HCT116 (cell line): ENCODE measurements around the gene SLC39A5. TPM values are rescaled to one million over a fixed set of nuclear protein-coding genes. Genes with fewer than 3 reads are reported as not detected.

Experiments used
- ATAC-seq: fragments of 200-7000 bp; cut with Tn5 transposase; 2 replicates; pipeline ENCODE4 v1.9.1; 2020; ENCODE audit warnings: mild to moderate bottlenecking, moderate library complexity
- BruUV-seq: library from RNA; stranded (reverse); fragments of 400-500 nt; replicated peaks from 2 replicates; lab custom pipeline; 2021; lab: Mats Ljungman, UMichigan
- CTCF ChIA-PET: fragments of 300-600 bp; sonication (Branson Sonifier 250); formaldehyde crosslinking; loops from one replicate; lab custom pipeline; 2021; ENCODE audit warnings: antibody characterized with exemption; lab: Charles Lee
- POLR2A ChIA-PET: fragments of 300-600, 350-600 bp; sonication (Branson Sonifier 250); formaldehyde crosslinking; loops from one replicate; lab custom pipeline; 2021; ENCODE audit warnings: antibody characterized with exemption; lab: Charles Lee
- RAD21 ChIA-PET, 2 experiments: fragments of 300-600 bp; sonication (Branson Sonifier 250); formaldehyde crosslinking; loops; one replicate each; lab custom pipeline; 2023; ENCODE audit warnings: low total read pairs in 2 of 2; ENCODE audit not compliant: uncharacterized antibody in 2 of 2, unreplicated experiment in 2 of 2, low non-redundant PET in 1 of 2; lab: Charles Lee
- DNase-seq: peaks from one replicate; pipeline ENCODE4 v3.0.0-alpha.2; 2010; ENCODE audit warnings: low read depth, low spot score
- H2AFZ ChIP-seq: fragments of 200-600 bp; shearing (Covaris generic), sonication (generic); 2 replicates; pipeline ENCODE4 v1.6.1; 2017; ENCODE audit warnings: low read depth, mixed run types, mixed read lengths, antibody characterized with exemption, low read length; ENCODE audit not compliant: poor library complexity, severe bottlenecking
- H3K27ac ChIP-seq: 2 replicates; pipeline ENCODE4 v1.5.1; 2012; ENCODE audit warnings: low read depth, low read length
- H3K27me3 ChIP-seq: fragments of 200-600 bp; sonication (generic); 2 replicates; pipeline ENCODE4 v1.6.1; 2016; ENCODE audit warnings: mixed run types, low read length, mixed read lengths; ENCODE audit not compliant: insufficient read depth
- H3K36me3 ChIP-seq, 2 experiments: fragments of 200-500 bp in 1 of 2; fragments of 200-600 bp in 1 of 2; sonication (Bioruptor generic) in 1 of 2; sonication (generic) in 1 of 2; 2 replicates each; pipeline versions ENCODE4 v1.5.1 to v1.6.1; 2014 to 2016; ENCODE audit warnings: low read length in 2 of 2, inconsistent platforms in 1 of 2, mixed read lengths in 1 of 2, mixed run types in 1 of 2; ENCODE audit not compliant: insufficient read depth in 2 of 2, control insufficient read depth in 1 of 2
- H3K4me1 ChIP-seq, 2 experiments: fragments of 200-600 bp in 1 of 2; sonication (generic) in 1 of 2; 2 replicates each; pipeline versions ENCODE4 v1.5.1 to v1.6.1; 2012 to 2017; ENCODE audit warnings: low read length in 2 of 2, inconsistent platforms in 1 of 2, mild to moderate bottlenecking in 1 of 2, mixed read lengths in 1 of 2, mixed run types in 1 of 2, moderate library complexity in 1 of 2; ENCODE audit not compliant: insufficient read depth in 2 of 2, control insufficient read depth in 1 of 2
- H3K4me2 ChIP-seq: fragments of 200-600 bp; sonication (generic); 2 replicates; pipeline ENCODE4 v1.6.1; 2017; ENCODE audit warnings: mixed run types, low read length, mixed read lengths
- H3K4me3 ChIP-seq, 2 experiments: fragments of 200-600 bp in 1 of 2; sonication (generic) in 1 of 2; replicated peaks in 1 of 2; 2 replicates each; pipeline ENCODE4 v1.5.1; 2011 to 2016; ENCODE audit warnings: low read length in 2 of 2, control low read depth in 1 of 2, low read depth in 1 of 2, mild to moderate bottlenecking in 1 of 2, mixed read lengths in 1 of 2, mixed run types in 1 of 2
- H3K79me2 ChIP-seq: fragments of 200-600 bp; sonication (generic); 2 replicates; pipeline ENCODE4 v1.6.1; 2017; ENCODE audit warnings: mild to moderate bottlenecking, mixed run types, low read length, moderate library complexity, mixed read lengths; ENCODE audit not compliant: insufficient read depth
- H3K9ac ChIP-seq: fragments of 200-600 bp; sonication (generic); 2 replicates; pipeline ENCODE4 v1.6.1; 2016; ENCODE audit warnings: low read length, mixed read lengths
- H3K9me2 ChIP-seq: fragments of 200-600 bp; sonication (generic), shearing (Covaris generic); 2 replicates; pipeline ENCODE4 v1.6.1; 2017; ENCODE audit warnings: mixed run types, mild to moderate bottlenecking, moderate library complexity; ENCODE audit not compliant: insufficient read depth
- H3K9me3 ChIP-seq, 2 experiments: fragments of 200-500 bp in 1 of 2; fragments of 200-600 bp in 1 of 2; sonication (Bioruptor generic) in 1 of 2; sonication (generic) in 1 of 2; 2 replicates each; pipeline ENCODE4 v1.6.1; 2014 to 2017; ENCODE audit warnings: low read length in 2 of 2, mixed read lengths in 2 of 2, inconsistent platforms in 1 of 2, low read depth in 1 of 2, mild to moderate bottlenecking in 1 of 2, mixed run types in 1 of 2, moderate library complexity in 1 of 2; ENCODE audit not compliant: control insufficient read depth in 1 of 2, insufficient read depth in 1 of 2
- H4K20me1 ChIP-seq: fragments of 200-600 bp; sonication (generic), shearing (Covaris generic); 2 replicates; pipeline ENCODE4 v1.6.1; 2017; ENCODE audit warnings: mixed run types, mild to moderate bottlenecking, moderate library complexity; ENCODE audit not compliant: insufficient read depth
- ATF3 ChIP-seq: IDR thresholded peaks from 2 replicates; pipeline ENCODE4 v1.6.1; 2012
- CBX3 ChIP-seq: IDR thresholded peaks from 2 replicates; pipeline ENCODE4 v1.6.1; 2012; ENCODE audit warnings: low read depth
- CEBPB ChIP-seq: IDR thresholded peaks from 2 replicates; pipeline ENCODE4 v1.6.1; 2012; ENCODE audit warnings: low read depth
- CTCF ChIP-seq, 3 experiments: fragments of 200-600 bp in 1 of 3; sonication (generic) in 1 of 3; IDR thresholded peaks in 2 of 3; conservative IDR thresholded peaks in 1 of 3; 2 replicates each; pipeline ENCODE4 v1.5.1; 2012 to 2017; ENCODE audit warnings: low read depth in 2 of 3, low read length in 2 of 3, antibody characterized with exemption in 1 of 3, borderline replicate concordance in 1 of 3, control low read depth in 1 of 3, mild to moderate bottlenecking in 1 of 3, mixed read lengths in 1 of 3, mixed run types in 1 of 3, moderate library complexity in 1 of 3; ENCODE audit not compliant: insufficient read depth in 1 of 3
- EGR1 ChIP-seq: IDR thresholded peaks from 2 replicates; pipeline ENCODE4 v1.6.1; 2012; ENCODE audit warnings: low read depth
- EZH2 ChIP-seq: fragments of 200-600 bp; sonication (generic); IDR thresholded peaks from 2 replicates; pipeline ENCODE4 v1.6.1; 2017; ENCODE audit warnings: antibody characterized with exemption, mixed run types
- JUND ChIP-seq: IDR thresholded peaks from 2 replicates; pipeline ENCODE4 v1.6.1; 2012
- POLR2A ChIP-seq: IDR thresholded peaks from 2 replicates; pipeline ENCODE4 v1.7.0; 2011; ENCODE audit warnings: borderline replicate concordance; ENCODE audit not compliant: insufficient read depth, insufficient read length; ENCODE audit errors: extremely low read depth
- RAD21 ChIP-seq: IDR thresholded peaks from 2 replicates; pipeline ENCODE4 v1.6.1; 2012; ENCODE audit warnings: low read depth, mild to moderate bottlenecking
- SRF ChIP-seq: IDR thresholded peaks from 2 replicates; pipeline ENCODE4 v1.6.1; 2012; ENCODE audit warnings: low read depth
- YY1 ChIP-seq: IDR thresholded peaks from 2 replicates; pipeline ENCODE4 v1.6.1; 2011; ENCODE audit warnings: low read length, low read depth, moderate library complexity, mild to moderate bottlenecking; ENCODE audit not compliant: insufficient replicate concordance; ENCODE audit errors: extremely low read depth
- ZFX ChIP-seq: fragments of 450-650 bp; IDR thresholded peaks from 2 replicates; pipeline ENCODE4 v1.6.1; 2017
- intact Hi-C: fragments of 100-400 bp; cut with micrococcal nuclease; formaldehyde crosslinking; loops from 2 replicates; pipeline ENCODE4 v1.10.0; 2022
- total RNA-seq: library from RNA; stranded (reverse); gene quantifications from one replicate; pipeline ENCODE4 v1.2.1, GENCODE V29; 2021; ENCODE audit not compliant: unreplicated experiment
- TF ChIP-seq, protein P1 (sequence below): IDR thresholded peaks from 2 replicates; pipeline ENCODE4 v1.6.1; 2011; ENCODE audit warnings: mild to moderate bottlenecking, low read length, moderate library complexity; ENCODE audit not compliant: insufficient replicate concordance; ENCODE audit errors: extremely low read depth

Gene SLC39A5
- total RNA-seq, 1 experiment from 2014 or later = 0.66 TPM

DNA sequence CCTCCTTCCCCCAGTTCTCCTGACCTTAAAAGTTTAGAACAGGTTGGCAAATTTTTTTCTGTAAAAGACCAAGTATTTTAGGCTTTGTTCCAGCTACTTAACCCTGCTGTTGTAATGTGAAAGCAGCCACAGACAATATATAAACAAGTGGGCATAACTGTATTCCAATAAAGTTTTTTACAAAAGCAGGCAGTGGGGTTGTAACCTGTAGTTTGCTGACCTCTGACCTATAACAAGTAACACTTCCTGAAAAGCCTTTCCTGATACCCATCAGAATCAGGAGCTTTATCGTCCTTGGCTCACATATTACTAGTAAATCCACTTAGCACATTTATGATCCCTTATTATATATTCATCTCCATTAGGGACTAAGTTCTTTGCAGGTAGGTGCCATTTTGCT lies 27.5 kb upstream of the SLC39A5 start:
- Histone ChIP-seq H2AFZ (no peak overlapping the region), H3K9ac (no peak overlapping the region), H3K9me2 (no peaks in the 10 kb centered on the region), H3K4me2 (no peak overlapping the region), H3K27ac (no peak overlapping the region), H4K20me1 (no peaks in the 10 kb centered on the region), H3K79me2 (no peaks in the 10 kb centered on the region)
- ATAC-seq = no peak
- CTCF ChIA-PET = no interaction called here
- TF ChIP-seq EZH2 (no peak), CTCF (IDR thresholded peaks at IDR 0.05 in 2 of 3, conservative IDR thresholded peaks at IDR 0.05 in 1 of 3; ENCODE audit: borderline replicate concordance in 1 of 3, insufficient read depth in 1 of 3, low read depth in 2 of 3, low read length in 2 of 3) (no peak), SRF (no peak), YY1 (no peak), JUND (no peak), RAD21 (no peak), ZFX (no peak), EGR1 (no peak), POLR2A (no peak)
- TF ChIP-seq, all 23 proteins: peak for 0
- intact Hi-C loops = no loop called here
- RAD21 ChIA-PET = no interaction called here
- Histone ChIP-seq H3K9me3 (no peaks in the 10 kb centered on the region), H3K36me3 (peaks cover 6 to 7% of the 10 kb centered on the region in 2 experiments; a peak in 3 of 4 replicates), H3K27me3 (no peaks in the 10 kb centered on the region), H3K4me3 (no peak overlapping the region), H3K4me1 (no peaks in the 10 kb centered on the region)
- BruUV-seq = no TSS peak
- DNase-seq = no peak
- POLR2A ChIA-PET = interaction anchor here (1.8 kb wide), 1 partner anchor 12 kb away, joined by 4 read pairs; no protein-coding TSS in a partner anchor

DNA sequence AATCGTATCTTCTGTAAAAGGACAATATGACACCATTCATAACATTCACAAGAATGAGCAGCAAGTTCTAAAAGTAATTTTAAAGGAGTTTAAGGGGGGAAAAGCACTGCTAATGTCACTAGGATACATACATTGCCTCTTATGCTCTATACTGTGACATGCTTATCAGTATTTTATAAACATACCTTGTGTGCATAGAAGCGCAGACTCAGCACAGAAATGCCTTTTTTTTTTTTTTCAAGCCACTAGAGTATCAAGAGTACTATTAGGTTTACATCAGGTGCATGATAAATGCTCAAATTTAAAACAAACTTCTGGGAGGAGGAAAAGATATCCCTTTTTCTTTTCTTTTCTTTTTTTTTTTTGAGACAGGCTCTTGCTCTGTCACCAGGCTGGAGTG lies 27.0 kb upstream of the SLC39A5 start:
- RAD21 ChIA-PET = no interaction called here
- H3K9me2 ChIP-seq = no peaks in the 10 kb centered on the region
- no peak overlapping the region for H3K4me3 ChIP-seq
- POLR2A ChIA-PET = no interaction called here
- DNase-seq = no peak
- H3K9me3 ChIP-seq = no peaks in the 10 kb centered on the region
- H3K79me2 ChIP-seq = no peaks in the 10 kb centered on the region
- no peak overlapping the region for H2AFZ ChIP-seq
- H4K20me1 ChIP-seq = no peaks in the 10 kb centered on the region
- no peak overlapping the region for H3K27ac ChIP-seq
- H3K4me1 ChIP-seq = no peaks in the 10 kb centered on the region
- H3K9ac ChIP-seq = no peak overlapping the region
- no peak overlapping the region for H3K4me2 ChIP-seq
- H3K36me3 ChIP-seq = peaks cover 11% of the 10 kb centered on the region in 2 experiments; a peak in 3 of 4 replicates
- ATAC-seq = no peak
- BruUV-seq = no TSS peak
- H3K27me3 ChIP-seq = no peaks in the 10 kb centered on the region
- intact Hi-C loops = no loop called here
- CTCF ChIA-PET = no interaction called here
- TF ChIP-seq JUND (no peak), CTCF (IDR thresholded peaks at IDR 0.05 in 2 of 3, conservative IDR thresholded peaks at IDR 0.05 in 1 of 3; ENCODE audit: borderline replicate concordance in 1 of 3, insufficient read depth in 1 of 3, low read depth in 2 of 3, low read length in 2 of 3) (no peak), POLR2A (no peak), CEBPB (no peak), ATF3 (no peak), CBX3 (no peak), YY1 (no peak), ZFX (no peak)
- TF ChIP-seq, protein P1, sequence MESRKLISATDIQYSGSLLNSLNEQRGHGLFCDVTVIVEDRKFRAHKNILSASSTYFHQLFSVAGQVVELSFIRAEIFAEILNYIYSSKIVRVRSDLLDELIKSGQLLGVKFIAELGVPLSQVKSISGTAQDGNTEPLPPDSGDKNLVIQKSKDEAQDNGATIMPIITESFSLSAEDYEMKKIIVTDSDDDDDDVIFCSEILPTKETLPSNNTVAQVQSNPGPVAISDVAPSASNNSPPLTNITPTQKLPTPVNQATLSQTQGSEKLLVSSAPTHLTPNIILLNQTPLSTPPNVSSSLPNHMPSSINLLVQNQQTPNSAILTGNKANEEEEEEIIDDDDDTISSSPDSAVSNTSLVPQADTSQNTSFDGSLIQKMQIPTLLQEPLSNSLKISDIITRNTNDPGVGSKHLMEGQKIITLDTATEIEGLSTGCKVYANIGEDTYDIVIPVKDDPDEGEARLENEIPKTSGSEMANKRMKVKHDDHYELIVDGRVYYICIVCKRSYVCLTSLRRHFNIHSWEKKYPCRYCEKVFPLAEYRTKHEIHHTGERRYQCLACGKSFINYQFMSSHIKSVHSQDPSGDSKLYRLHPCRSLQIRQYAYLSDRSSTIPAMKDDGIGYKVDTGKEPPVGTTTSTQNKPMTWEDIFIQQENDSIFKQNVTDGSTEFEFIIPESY = no peak
